Measurements from ENCODE around the gene STIP1. TPM values are rescaled to one million over a fixed set of nuclear protein-coding genes. Genes with fewer than 3 reads are reported as not detected.

The STIP1 gene
- total and polyA plus RNA-seq, 10 of the 15 experiments (the other 5 are each of a cell fraction or from before 2014, with no cell fraction given) = 25.2 to 291 (median 191) TPM

GRCh38 chr11:64178951-64179639 lies 6.9 kb upstream of the STIP1 start (continued):
- no peak for TF ChIP-seq ZBTB40 (IDR thresholded peaks at IDR 0.05; ENCODE audit: borderline replicate concordance)
- no peak for TF ChIP-seq DPF2 (IDR thresholded peaks at IDR 0.05)
- no peak for TF ChIP-seq ZNF24 (IDR thresholded peaks at IDR 0.05)
- no peak for TF ChIP-seq USF2 (IDR thresholded peaks at IDR 0.05; ENCODE audit: borderline replicate concordance, low read depth, low read length)
- no peak for TF ChIP-seq JUND (IDR thresholded peaks at IDR 0.05; ENCODE audit: low read depth, low read length)

- Histone ChIP-seq H3K9ac (ENCODE audit: control insufficient read depth, insufficient read depth, low read length) (no peak overlapping the region), H3K36me3 (ENCODE audit: control insufficient read depth in 2 of 2, insufficient read depth in 2 of 2, low read length in 1 of 2) (no peaks in the 10 kb centered on the region), H3K4me3 (no peak overlapping the region), H3K27ac (ENCODE audit: control insufficient read depth, insufficient read depth) (no peak overlapping the region; the same call in 1 of the 2 replicates), H3K9me3 (replicated peaks; ENCODE audit: control insufficient read depth, insufficient read depth, low read length) (no peaks in the 10 kb centered on the region), H3K27me3 (replicated peaks in 1 of 2; ENCODE audit: control insufficient read depth in 2 of 2, insufficient read depth in 2 of 2, low read length in 1 of 2) (no peaks in the 10 kb centered on the region), H2AFZ (ENCODE audit: control insufficient read depth, low read depth, low read length) (no peak overlapping the region), H3K4me1 (ENCODE audit: control insufficient read depth, insufficient read depth, low read length) (peaks cover 28% of the 10 kb centered on the region), H4K20me1 (ENCODE audit: control insufficient read depth, insufficient read depth) (peaks cover 3% of the 10 kb centered on the region; the same call in 1 of the 2 replicates), H3K4me2 (ENCODE audit: control insufficient read depth, insufficient read depth) (peak overlapping the region; percentile 85; the same call in 1 of the 2 replicates), H3K79me2 (ENCODE audit: control insufficient read depth, insufficient read depth, low read length) (peaks cover 22% of the 10 kb centered on the region)
- ChIA-PET POLR2A (interaction anchor here (0.8 to 1.3 kb wide), 4 partner anchors 10 to 103 kb away, joined by 3 to 8 read pairs (median 3); partner anchors contain the start of genes FERMT3, NUDT22 and TRPT1), RAD21 (ENCODE audit: unreplicated experiment) (interaction anchor here (0.8 to 1.6 kb wide), 2 partner anchors 16 to 24 kb away, joined by 3 to 8 read pairs; no protein-coding TSS in a partner anchor), SMC1A (ENCODE audit: uncharacterized antibody, unreplicated experiment) (no interaction called here), CTCF (interaction anchor here (1.1 to 1.7 kb wide), 5 partner anchors 11 to 174 kb away, joined by 3 to 4 read pairs (median 3); partner anchors contain the start of genes MACROD1 and PRDX5)
- ATAC-seq (no peak), DNase-seq (ENCODE audit: low read depth, low spot score) (no peak), FAIRE-seq (no peak)
- in situ Hi-C loops (cut with MboI) (no loop called here), intact Hi-C loops (cut with micrococcal nuclease; ENCODE audit: unreplicated experiment) (no loop called here)
- no TSS peak for BruUV-seq (replicated peaks)
- TF ChIP-seq CBX3 (IDR thresholded peaks at IDR 0.05; ENCODE audit: borderline replicate concordance, low read depth) (no peak), SKIL (IDR thresholded peaks at IDR 0.05; ENCODE audit: low read depth, poor library complexity, severe bottlenecking) (no peak), E4F1 (IDR thresholded peaks at IDR 0.05; ENCODE audit: borderline replicate concordance, partially characterized antibody) (no peak), IRF5 (IDR thresholded peaks at IDR 0.05; ENCODE audit: borderline replicate concordance) (no peak)
- 98% methylated on average over 5 of the region's 5 CpGs for WGBS (ENCODE audit: insufficient coverage, insufficient replicate concordance, low lambda C conversion rate, missing lambda C conversion rate)
Observed at GRCh38 chr11:64180891-64181290, 5.1 kb upstream of the STIP1 start.

Measured in GM12878 (cell line).